A673 (cell line): ENCODE measurements around the gene DENND6B. TPM values are rescaled to one million over a fixed set of nuclear protein-coding genes. Genes with fewer than 3 reads are reported as not detected.

Experiments
- BruUV-seq: library from RNA; stranded (reverse); fragments of 400-500 nt; replicated peaks from 2 replicates; lab custom pipeline; 2021; lab: Mats Ljungman, UMichigan
- CTCF ChIA-PET: fragments of 300-600 bp; sonication (Branson Sonifier 250); formaldehyde crosslinking; loops from one replicate; lab custom pipeline; 2022; ENCODE audit warnings: antibody characterized with exemption; lab: Charles Lee
- POLR2A ChIA-PET: fragments of 300-600 bp; sonication (Branson Sonifier 250); formaldehyde crosslinking; loops from one replicate; lab custom pipeline; 2022; ENCODE audit warnings: antibody characterized with exemption; ENCODE audit not compliant: low non-redundant PET; lab: Charles Lee
- DNase-seq: peaks from one replicate; pipeline ENCODE4 v3.0.0-alpha.2; 2015; ENCODE audit warnings: low spot score
- H3K27ac ChIP-seq: fragments of 200-600 bp; sonication (generic); 2 replicates; pipeline ENCODE4 v1.5.1; 2016; ENCODE audit warnings: mixed run types, low read depth, mild to moderate bottlenecking, mixed read lengths, antibody characterized with exemption, low read length; ENCODE audit not compliant: poor library complexity, severe bottlenecking
- H3K27me3 ChIP-seq: fragments of 200-600 bp; sonication (generic); replicated peaks from 2 replicates; pipeline ENCODE4 v1.6.1; 2017; ENCODE audit warnings: mixed run types, low read depth, mild to moderate bottlenecking, mixed read lengths, antibody characterized with exemption, low read length; ENCODE audit not compliant: insufficient read depth, poor library complexity
- H3K36me3 ChIP-seq: fragments of 200-600 bp; sonication (generic); 2 replicates; pipeline ENCODE4 v1.6.1; 2016; ENCODE audit warnings: mixed run types, mild to moderate bottlenecking, mixed read lengths, antibody characterized with exemption, low read length; ENCODE audit not compliant: insufficient read depth, poor library complexity, severe bottlenecking
- H3K4me1 ChIP-seq: fragments of 200-600 bp; sonication (generic); 2 replicates; pipeline ENCODE4 v1.6.1; 2017; ENCODE audit warnings: mixed run types, mild to moderate bottlenecking, mixed read lengths, antibody characterized with exemption, low read length; ENCODE audit not compliant: insufficient read depth, poor library complexity, severe bottlenecking
- H3K4me3 ChIP-seq: fragments of 200-600 bp; sonication (generic); 2 replicates; pipeline ENCODE4 v1.5.1; 2016; ENCODE audit warnings: low read depth, mixed run types, mild to moderate bottlenecking, mixed read lengths, low read length; ENCODE audit not compliant: poor library complexity, severe bottlenecking
- H3K9me3 ChIP-seq: fragments of 200-600 bp; sonication (generic); 2 replicates; pipeline ENCODE4 v1.6.1; 2016; ENCODE audit warnings: mixed run types, low read depth, mild to moderate bottlenecking, mixed read lengths, antibody characterized with exemption, low read length; ENCODE audit not compliant: poor library complexity, severe bottlenecking
- EZH2 ChIP-seq: fragments of 200-600 bp; sonication (generic); IDR thresholded peaks from 2 replicates; pipeline ENCODE4 v1.6.1; 2017; ENCODE audit warnings: borderline replicate concordance, low read depth, mild to moderate bottlenecking, mixed read lengths, antibody characterized with exemption, low read length; ENCODE audit not compliant: poor library complexity, severe bottlenecking
- intact Hi-C: fragments of 100-400 bp; cut with micrococcal nuclease; formaldehyde crosslinking; loops from one replicate; pipeline ENCODE4 v1.10.0; 2022; ENCODE audit not compliant: unreplicated experiment
- total RNA-seq: library from RNA; stranded (reverse); gene quantifications from 2 replicates; pipeline ENCODE4 v1.2.3, GENCODE V29; 2021
- TF ChIP-seq, protein P1 (sequence below): fragments of 300-800, 200-600 bp; sonication (generic); conservative IDR thresholded peaks from 2 replicates; pipeline ENCODE4 v1.5.1; 2017; ENCODE audit warnings: low read depth, mild to moderate bottlenecking, antibody characterized with exemption, low read length, moderate library complexity, mixed read lengths

DENND6B gene
- total RNA-seq, 1 experiment from 2014 or later, result 5.3 TPM

DNA sequence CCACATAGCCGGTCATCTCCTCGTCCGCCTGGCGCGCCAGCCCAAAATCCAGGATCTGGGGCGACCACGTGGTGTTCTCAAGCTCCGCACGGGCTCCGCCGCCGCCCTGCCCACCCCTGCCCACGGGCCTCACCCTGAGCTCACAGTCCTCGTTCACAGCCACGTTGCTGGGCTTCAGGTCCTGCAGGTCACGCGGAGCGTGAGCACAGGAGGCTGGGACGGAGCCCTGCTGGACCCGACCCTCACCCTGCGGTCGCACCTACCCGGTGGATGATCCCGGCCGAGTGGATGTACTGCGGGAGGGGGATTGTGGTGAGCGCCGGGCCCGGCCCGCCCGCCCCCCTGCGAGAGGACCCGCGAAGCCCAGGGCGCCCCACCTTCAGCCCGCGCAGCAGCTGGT is 59.8 kb downstream of the DENND6B start:
- Histone ChIP-seq H3K4me1 (peaks cover 43% of the 10 kb centered on the region), H3K9me3 (no peaks in the 10 kb centered on the region), H3K27ac (no peak overlapping the region), H3K27me3 (no peaks in the 10 kb centered on the region), H3K4me3 (no peak overlapping the region), H3K36me3 (no peaks in the 10 kb centered on the region)
- ChIA-PET CTCF (interaction anchor here (1.2 kb wide), 1 partner anchor 14 kb away, joined by 3 read pairs; no protein-coding TSS in a partner anchor), POLR2A (interaction anchor here (0.5 kb wide), 1 partner anchor 360 kb away, joined by 3 read pairs; no protein-coding TSS in a partner anchor)
- intact Hi-C loops, result no loop called here
- no TSS peak for BruUV-seq
- no peak for DNase-seq
- TF ChIP-seq, protein P1, sequence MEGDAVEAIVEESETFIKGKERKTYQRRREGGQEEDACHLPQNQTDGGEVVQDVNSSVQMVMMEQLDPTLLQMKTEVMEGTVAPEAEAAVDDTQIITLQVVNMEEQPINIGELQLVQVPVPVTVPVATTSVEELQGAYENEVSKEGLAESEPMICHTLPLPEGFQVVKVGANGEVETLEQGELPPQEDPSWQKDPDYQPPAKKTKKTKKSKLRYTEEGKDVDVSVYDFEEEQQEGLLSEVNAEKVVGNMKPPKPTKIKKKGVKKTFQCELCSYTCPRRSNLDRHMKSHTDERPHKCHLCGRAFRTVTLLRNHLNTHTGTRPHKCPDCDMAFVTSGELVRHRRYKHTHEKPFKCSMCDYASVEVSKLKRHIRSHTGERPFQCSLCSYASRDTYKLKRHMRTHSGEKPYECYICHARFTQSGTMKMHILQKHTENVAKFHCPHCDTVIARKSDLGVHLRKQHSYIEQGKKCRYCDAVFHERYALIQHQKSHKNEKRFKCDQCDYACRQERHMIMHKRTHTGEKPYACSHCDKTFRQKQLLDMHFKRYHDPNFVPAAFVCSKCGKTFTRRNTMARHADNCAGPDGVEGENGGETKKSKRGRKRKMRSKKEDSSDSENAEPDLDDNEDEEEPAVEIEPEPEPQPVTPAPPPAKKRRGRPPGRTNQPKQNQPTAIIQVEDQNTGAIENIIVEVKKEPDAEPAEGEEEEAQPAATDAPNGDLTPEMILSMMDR, result no peak
- no peak for TF ChIP-seq EZH2

DNA sequence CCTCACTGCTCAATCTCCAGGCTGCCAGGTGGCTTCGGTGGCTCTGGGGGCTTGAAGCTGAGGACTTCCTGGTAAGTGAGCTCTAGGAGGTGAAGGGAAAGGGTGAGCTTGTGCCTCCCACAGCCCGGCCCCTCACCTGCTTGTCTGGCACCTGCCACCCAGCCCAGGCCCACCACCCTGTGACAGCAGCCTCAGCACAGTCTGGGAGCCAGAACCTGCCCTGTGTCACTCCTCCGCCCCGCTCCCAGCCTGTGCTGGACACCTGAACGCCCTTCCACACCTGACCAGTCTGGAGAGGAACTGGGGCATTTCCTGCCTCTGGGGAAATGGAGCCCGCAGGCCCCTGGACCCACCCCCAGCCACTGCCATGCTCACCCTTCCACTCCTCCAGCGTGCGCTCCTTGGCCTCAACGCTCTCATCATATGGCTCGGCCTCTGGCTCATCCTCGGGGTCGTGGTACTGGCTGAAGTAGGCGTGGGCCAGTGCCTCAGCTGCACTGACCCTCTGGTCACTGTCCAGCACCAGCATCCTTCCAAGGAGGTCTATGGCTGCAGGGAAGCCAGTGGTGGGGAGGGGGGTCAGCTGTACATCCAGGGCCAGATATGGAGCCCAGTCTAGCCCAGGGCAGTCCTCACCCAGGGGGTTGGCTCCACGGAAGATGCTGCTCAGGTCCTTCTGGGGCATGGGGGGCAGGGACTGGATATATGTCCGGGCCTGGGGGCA is 61.7 kb downstream of the DENND6B start:
- H3K4me3 ChIP-seq, result no peak overlapping the region
- TF ChIP-seq, protein P1, result no peak
- TF ChIP-seq EZH2, result no peak
- no TSS peak for BruUV-seq
- no peaks in the 10 kb centered on the region for H3K36me3 ChIP-seq
- ChIA-PET CTCF (interaction anchor here (0.6 kb wide), 1 partner anchor 77 kb away, joined by 3 read pairs; no protein-coding TSS in a partner anchor), POLR2A (no interaction called here)
- H3K27ac ChIP-seq, result no peak overlapping the region
- intact Hi-C loops, result no loop called here
- H3K27me3 ChIP-seq, result no peaks in the 10 kb centered on the region
- DNase-seq, result no peak
- H3K9me3 ChIP-seq, result no peaks in the 10 kb centered on the region
- peaks cover 31% of the 10 kb centered on the region for H3K4me1 ChIP-seq

DNA sequence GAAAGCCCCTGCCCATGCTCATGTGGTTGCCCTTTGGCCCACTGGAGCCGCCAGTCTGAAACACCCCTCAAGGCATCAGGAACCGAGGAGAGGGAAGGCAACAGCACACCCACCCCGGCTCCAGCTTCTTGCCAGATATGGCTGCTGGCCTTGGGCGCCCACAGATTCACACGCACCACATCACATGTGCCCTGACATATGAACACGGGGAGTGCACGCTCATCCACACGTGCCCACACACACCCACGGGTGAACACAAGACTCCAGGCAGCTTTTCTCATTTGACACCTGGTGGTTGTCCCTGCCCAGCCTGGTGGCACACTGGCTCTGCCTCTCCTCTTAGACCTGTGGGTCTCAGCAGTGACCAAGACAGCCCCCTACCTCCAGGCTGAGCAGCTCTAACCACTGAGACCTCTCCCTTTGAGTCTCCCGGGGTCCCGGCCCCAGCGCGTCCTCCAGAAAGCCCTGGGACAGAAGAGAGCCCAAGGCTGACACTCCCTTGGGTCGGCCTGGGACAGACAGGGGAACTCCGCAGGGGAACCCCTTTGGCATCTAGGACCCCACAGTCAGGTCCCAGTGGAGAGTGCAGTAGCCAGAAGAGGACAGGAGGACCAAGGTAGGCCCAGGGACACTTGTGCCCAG is 62.6 kb downstream of the DENND6B start:
- H3K36me3 ChIP-seq, result no peaks in the 10 kb centered on the region
- POLR2A ChIA-PET, result no interaction called here
- intact Hi-C loops, result no loop called here
- peaks cover 26% of the 10 kb centered on the region for H3K4me1 ChIP-seq
- H3K27me3 ChIP-seq, result no peaks in the 10 kb centered on the region
- no peak overlapping the region for H3K27ac ChIP-seq
- DNase-seq, result no peak
- CTCF ChIA-PET, result interaction anchor here (0.5 kb wide), 1 partner anchor 29 kb away, joined by 6 read pairs; no protein-coding TSS in a partner anchor
- TF ChIP-seq, protein P1, result no peak
- H3K9me3 ChIP-seq, result no peaks in the 10 kb centered on the region
- BruUV-seq, result no TSS peak
- H3K4me3 ChIP-seq, result no peak overlapping the region
